Measurements from ENCODE around the gene ZAR1. TPM values are rescaled to one million over a fixed set of nuclear protein-coding genes. Genes with fewer than 3 reads are reported as not detected.

The ZAR1 gene
- total and polyA plus RNA-seq, 12 donors = 0.22 TPM; not detected in 11

DNA sequence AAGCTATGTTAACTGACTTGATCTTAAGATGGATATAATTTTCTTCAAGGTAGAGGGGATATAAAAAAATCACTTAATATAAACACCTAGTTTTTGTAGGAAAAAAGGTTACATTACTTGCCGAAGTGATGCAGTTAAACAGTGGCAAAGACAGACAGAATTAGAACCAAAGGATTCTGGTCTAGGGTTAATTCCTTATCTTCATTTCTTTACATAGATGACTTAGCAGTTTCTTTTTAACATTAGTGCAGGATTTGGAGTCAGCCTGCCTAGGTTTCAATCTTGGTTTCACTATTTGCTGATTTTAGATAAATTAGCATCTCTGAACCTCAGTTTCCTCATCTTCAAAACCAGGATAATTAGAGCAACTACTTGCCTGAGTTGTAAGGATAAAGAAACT, 14.3 kb downstream of the ZAR1 start:
- 69 to 88% (median 85%) methylated on average over 1 of the region's 1 CpG for WGBS, 4 donors

DNA sequence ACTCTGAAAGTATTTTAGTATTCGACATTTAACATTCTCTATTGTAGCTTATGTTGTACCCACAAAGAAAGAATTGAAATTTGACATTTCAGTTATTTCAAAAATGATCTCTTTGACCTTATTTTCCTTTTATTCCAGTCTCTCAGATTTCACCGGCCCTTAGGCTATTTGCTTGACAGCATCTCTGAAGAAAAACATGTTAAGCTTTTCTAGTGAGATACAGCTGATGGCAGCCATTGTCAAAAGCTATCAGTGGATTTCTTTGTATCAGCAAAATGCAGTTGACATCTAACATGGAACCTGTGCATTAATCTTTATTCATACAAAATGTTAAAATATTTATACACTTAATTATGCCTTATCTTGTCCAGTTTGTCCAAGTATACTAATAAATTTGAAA, 16.7 kb downstream of the ZAR1 start:
- H3K27ac ChIP-seq = no peak overlapping the region
- H3K9me3 ChIP-seq (replicated peaks in 1 of 3) = no peaks in the 10 kb centered on the region
- no peak overlapping the region for H3K4me3 ChIP-seq
- TF ChIP-seq CTCF (IDR thresholded peaks at IDR 0.05) (no peak), POLR2A (IDR thresholded peaks at IDR 0.05) (no peak)
- DNase-seq = no peak
- peaks cover 0 to 20% of the 10 kb centered on the region in 2 donors for H3K36me3 ChIP-seq (replicated peaks in 1 of 2)
- 90 to 95% (median 92%) methylated on average over 2 of the region's 2 CpGs for WGBS, 4 donors
- no peaks in the 10 kb centered on the region for H3K4me1 ChIP-seq (replicated peaks in 1 of 2)
- H3K27me3 ChIP-seq = no peaks in the 10 kb centered on the region
- intact Hi-C loops (cut with DNase I) = no loop called here

More for the DNA sequence above, 14.3 kb downstream of the ZAR1 start:
- Histone ChIP-seq H3K36me3 (replicated peaks in 1 of 2) (peaks cover 0 to 7% of the 10 kb centered on the region in 2 donors), H3K27ac (no peak overlapping the region), H3K27me3 (no peaks in the 10 kb centered on the region), H3K4me3 (no peak overlapping the region), H3K9me3 (replicated peaks in 1 of 3) (no peaks in the 10 kb centered on the region), H3K4me1 (replicated peaks in 1 of 2) (no peaks in the 10 kb centered on the region)
- intact Hi-C loops (cut with DNase I) = no loop called here
- no peak for DNase-seq
- no peak for TF ChIP-seq CTCF (IDR thresholded peaks at IDR 0.05)
- TF ChIP-seq POLR2A (IDR thresholded peaks at IDR 0.05) = no peak

DNA sequence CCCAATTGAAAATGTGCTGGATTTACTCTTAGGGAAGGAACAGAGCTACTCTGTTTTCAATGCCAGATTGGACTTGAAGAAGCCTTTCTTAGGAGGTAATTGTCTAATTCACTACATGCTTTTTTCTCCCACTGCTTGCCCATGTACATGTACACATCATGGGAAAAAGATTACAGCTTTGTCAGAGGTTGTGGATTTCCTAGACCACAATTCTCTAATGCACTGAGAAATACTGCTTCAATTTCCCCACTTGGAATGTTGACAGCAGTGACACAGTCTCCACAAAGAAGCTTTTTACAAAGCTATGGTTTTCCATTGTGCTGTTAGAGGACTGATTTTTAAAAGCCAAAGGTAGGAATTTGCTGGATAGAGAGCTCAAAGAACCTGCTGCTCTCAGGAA, 19.5 kb downstream of the ZAR1 start:
- no peak for DNase-seq
- no peaks in the 10 kb centered on the region for H3K9me3 ChIP-seq (replicated peaks in 1 of 3)
- no peaks in the 10 kb centered on the region for H3K27me3 ChIP-seq
- TF ChIP-seq POLR2A (IDR thresholded peaks at IDR 0.05) = no peak
- no peak for TF ChIP-seq CTCF (IDR thresholded peaks at IDR 0.05)
- intact Hi-C loops (cut with DNase I) = no loop called here
- H3K27ac ChIP-seq = no peak overlapping the region
- H3K36me3 ChIP-seq (replicated peaks in 1 of 2) = peaks cover 0 to 42% of the 10 kb centered on the region in 2 donors
- H3K4me1 ChIP-seq (replicated peaks in 1 of 2) = no peaks in the 10 kb centered on the region
- H3K4me3 ChIP-seq = no peak overlapping the region

GRCh38 chr4:48518143-48518542, 28.1 kb downstream of the ZAR1 start:
- TF ChIP-seq CTCF (IDR thresholded peaks at IDR 0.05) = no peak
- TF ChIP-seq POLR2A (IDR thresholded peaks at IDR 0.05) = no peak
- WGBS, 4 donors = 96 to 99% (median 97%) methylated on average over 3 of the region's 3 CpGs
- intact Hi-C loops (cut with DNase I) = no loop called here
- Histone ChIP-seq H3K27ac (no peak overlapping the region), H3K27me3 (no peaks in the 10 kb centered on the region), H3K4me1 (replicated peaks in 1 of 2) (no peaks in the 10 kb centered on the region), H3K9me3 (replicated peaks in 1 of 3) (no peaks in the 10 kb centered on the region), H3K36me3 (replicated peaks in 1 of 2) (peaks cover 0 to 59% of the 10 kb centered on the region in 2 donors), H3K4me3 (no peak overlapping the region)
- DNase-seq = no peak
